SIG-M5 treated with dmso at 0.1 percent for 504 hours (cell line): ENCODE measurements around the gene ACSS1.

Experiments used
- DNase-seq: peaks from one replicate; lab custom pipeline; 2025; ENCODE audit not compliant: unreplicated experiment; lab: John Stamatoyannopoulos, UW

The ACSS1 gene

DNA sequence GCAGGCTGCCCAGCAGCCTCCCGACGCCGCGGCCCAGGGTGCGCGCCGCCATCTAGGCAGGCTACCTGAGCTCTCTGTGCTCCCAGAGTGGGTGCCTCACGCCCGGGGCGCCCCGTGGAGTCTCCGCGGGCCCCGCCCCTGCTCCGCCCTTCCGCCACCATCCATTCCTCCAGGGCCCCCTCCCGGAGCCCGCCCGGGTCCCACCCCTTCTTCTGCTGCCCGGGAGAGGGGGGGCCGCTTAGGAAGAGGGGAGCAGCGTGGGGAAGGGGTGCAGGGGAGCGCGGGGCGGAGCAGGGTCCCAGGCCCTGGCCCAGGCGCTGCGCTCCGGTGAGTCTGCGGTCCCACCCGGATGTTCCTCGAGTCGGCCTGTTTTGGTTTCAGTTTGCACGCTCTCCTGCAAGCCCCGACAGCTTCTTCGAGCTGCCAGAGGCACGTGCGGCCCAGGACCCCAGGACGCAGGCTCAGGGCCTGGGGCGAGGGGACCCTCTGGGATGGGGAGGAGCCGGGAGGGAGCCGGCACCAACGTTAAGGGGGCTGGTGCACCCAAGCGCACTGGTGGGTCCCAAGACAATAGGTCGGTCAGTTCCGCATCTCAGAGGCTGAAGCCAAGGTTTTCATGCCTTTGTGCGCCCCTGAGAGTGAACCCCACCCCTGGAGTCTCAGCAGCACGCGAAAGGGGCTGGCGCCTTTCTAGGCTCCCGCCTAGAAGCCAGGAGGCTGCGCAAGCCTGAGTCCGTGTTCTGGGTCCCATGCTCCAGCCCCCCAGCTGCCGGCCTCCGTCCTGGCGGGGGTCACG, at the start of gene ACSS1:
Gene ACSS1, minus strand, starts transcription at position 89 of the 796 bp plus-strand sequence. Its CDS starts 37 bp downstream, at position 52.
- DNase-seq = peak; percentile 71

DNA sequence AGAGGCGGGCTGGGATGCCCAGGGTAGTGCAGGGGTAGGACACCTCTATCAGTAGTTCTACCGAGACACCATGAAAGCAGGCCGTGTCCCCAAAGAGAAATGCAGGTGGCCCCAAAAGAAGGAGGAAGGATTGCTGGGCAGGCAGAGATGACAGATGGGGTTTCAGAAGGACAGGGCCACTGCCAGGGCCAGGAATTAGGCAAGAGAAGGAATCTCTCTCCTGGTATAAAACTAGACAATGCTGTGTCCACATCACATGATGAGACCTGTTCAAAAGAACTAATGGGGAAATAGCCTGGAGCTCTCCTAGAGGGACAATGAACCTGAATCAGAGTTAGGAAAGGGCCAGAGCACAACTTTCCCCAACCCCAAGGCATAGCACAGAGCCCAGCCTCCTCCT, 45.6 kb upstream of the ACSS1 start:
- DNase-seq = no peak

DNA sequence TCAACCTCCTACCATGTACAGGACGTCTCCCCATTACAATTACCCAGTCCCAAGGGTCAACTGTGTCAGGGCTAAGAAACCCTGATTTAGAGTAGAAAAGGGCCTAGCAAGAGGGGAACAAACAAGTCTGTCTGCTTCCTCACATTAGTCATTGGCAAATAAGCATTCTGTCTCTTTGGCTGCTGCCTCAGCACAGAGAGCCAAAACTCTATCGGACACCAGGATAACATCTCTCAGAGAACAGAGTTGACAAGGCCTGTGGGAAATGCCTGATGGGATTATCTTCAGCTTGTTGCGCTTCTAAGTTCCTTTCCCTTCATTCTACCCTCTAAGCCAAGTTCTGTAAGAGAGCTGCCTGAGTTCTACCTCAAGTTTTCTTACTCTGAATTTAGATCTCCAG, 43.0 kb upstream of the ACSS1 start:
- no peak for DNase-seq

GRCh38 chr20:25099601-25100140, 41.7 kb upstream of the ACSS1 start:
- no peak for DNase-seq

DNA sequence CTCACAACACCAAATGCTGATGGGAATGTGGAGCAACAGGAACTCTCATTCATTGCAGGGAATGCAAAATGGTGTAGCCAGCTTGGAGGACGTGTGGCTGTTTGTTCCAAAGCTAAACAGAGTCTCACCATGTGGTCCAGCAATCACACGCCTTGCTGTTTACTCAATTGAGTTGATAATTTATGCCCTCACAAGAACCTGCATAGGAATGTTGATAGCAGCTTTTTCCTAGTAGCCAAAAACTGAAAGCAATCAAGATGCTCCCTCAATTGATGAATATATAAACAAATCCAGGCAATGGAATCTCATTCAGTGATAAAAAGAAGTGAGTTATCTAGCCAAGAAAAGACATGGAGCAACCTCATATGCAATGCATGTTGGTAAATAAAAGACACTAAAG, 39.6 kb upstream of the ACSS1 start:
- DNase-seq = no peak

- no peak for DNase-seq
These were observed 32.8 kb upstream of the ACSS1 start for GRCh38 chr20:25090492-25091429.

DNA sequence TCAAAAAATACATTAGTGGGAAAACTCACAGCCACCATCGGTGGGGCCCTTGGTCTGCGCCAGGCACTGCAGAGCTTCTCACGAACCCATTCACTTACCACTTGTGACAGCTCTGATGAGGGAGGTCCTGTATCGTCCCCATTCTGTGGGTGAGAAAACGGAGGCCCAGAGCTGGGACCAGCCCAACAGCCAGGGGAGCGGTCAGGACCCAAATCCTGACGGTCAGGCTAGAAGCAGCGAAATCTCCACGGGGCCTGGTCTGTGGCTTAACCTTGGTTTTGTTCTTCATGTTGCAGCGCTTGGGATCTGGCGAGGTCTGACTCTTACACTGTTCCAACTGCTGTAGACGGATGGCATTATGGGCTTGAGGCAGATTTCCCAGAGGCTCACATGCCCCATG, 31.7 kb upstream of the ACSS1 start:
- DNase-seq = no peak

GRCh38 chr20:25089096-25089495, 31.2 kb upstream of the ACSS1 start:
- no peak for DNase-seq

GRCh38 chr20:25088267-25088666, 30.3 kb upstream of the ACSS1 start:
- DNase-seq = no peak

- no peak for DNase-seq
These were observed 29.4 kb upstream of the ACSS1 start for GRCh38 chr20:25087186-25087929.

GRCh38 chr20:25085756-25086495, 28.0 kb upstream of the ACSS1 start:
- DNase-seq = no peak

DNA sequence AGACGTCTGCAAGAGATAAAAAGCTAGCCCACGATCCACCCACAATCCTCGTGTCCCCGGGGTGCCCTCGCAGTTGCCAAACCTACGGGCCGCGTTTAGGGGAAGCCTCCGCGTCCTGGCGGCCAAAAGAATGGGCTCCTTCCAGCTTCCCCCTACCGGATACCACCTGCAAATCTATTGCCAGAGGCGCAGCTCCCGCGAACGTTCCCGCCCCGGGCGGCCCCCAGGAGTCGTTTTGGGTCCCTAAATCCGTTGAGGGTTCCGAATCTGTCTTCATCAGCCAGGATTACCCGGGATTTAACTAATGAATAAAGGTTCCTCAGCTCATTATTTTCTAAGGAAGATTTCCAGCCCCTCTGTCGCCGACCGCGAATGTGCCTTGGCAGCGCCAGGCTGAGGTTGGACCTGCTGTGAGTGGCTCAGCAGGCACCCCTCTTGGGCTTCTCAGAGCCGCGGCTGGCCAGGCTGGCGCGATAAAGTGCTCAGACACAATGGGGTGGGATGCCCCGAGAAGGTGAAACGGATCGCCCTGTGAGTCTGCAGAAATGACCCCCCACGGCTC, 26.8 kb upstream of the ACSS1 start:
- DNase-seq = no peak

- no peak for DNase-seq
These were observed 26.1 kb upstream of the ACSS1 start for GRCh38 chr20:25083773-25084625.

- DNase-seq = no peak
These were observed 25.3 kb upstream of the ACSS1 start for GRCh38 chr20:25083141-25083772.

DNA sequence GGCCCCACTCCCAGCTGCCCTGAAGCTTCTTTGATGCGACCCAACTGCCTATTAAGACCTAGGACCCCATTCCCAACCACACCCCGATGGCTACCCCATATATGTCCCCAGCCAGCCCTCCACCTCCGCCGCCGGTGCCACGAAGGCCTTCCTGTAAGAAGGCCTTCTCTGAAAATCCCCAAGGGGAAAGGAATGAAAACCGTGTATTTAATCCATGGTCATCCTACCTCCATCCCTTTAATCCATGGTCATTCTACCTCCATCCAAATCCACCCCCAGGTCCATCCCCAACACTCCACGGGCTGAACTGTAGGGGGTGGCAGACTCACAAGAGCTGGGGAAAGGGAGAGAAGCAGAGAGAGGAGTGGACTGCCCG, 24.5 kb upstream of the ACSS1 start:
- DNase-seq = no peak

- no peak for DNase-seq
These were observed 24.0 kb upstream of the ACSS1 start, which contains the start of gene VSX1 for GRCh38 chr20:25081730-25082497. VSX1 (minus strand) TSS chr20:25082141; CDS start chr20:25082096, 45 bp downstream.

GRCh38 chr20:25081065-25081729, 23.3 kb upstream of the ACSS1 start:
- no peak for DNase-seq
